Fibroblast of lung (primary cell): ENCODE measurements around the gene BRI3BP. TPM values are rescaled to one million over a fixed set of nuclear protein-coding genes. Genes with fewer than 3 reads are reported as not detected.

Source experiments
- DNase-seq, 2 donors: peaks; one replicate each; pipeline versions ENCODE4 v3.0.0 to v3.0.0-alpha.2; 2010; ENCODE audit warnings: low read depth in 2 of 2
- H2AFZ ChIP-seq: 2 replicates; pipeline ENCODE4 v1.5.1; 2012; ENCODE audit warnings: low read length, control low read depth, inconsistent platforms
- H3K27ac ChIP-seq: 2 replicates; pipeline ENCODE4 v1.5.1; 2011; ENCODE audit warnings: low read length, control low read depth; ENCODE audit not compliant: insufficient read depth
- H3K27me3 ChIP-seq: 2 replicates; pipeline ENCODE4 v1.5.1; 2011; ENCODE audit warnings: mild to moderate bottlenecking, low read length; ENCODE audit not compliant: control insufficient read depth, insufficient read depth
- H3K36me3 ChIP-seq: 2 replicates; pipeline ENCODE4 v1.5.1; 2011; ENCODE audit warnings: low read length; ENCODE audit not compliant: control insufficient read depth, insufficient read depth
- H3K4me1 ChIP-seq: 2 replicates; pipeline ENCODE4 v1.5.1; 2011; ENCODE audit warnings: low read length; ENCODE audit not compliant: control insufficient read depth, insufficient read depth; ENCODE audit errors: extremely low read depth
- H3K4me2 ChIP-seq: 2 replicates; pipeline ENCODE4 v1.5.1; 2011; ENCODE audit warnings: low read length, control low read depth; ENCODE audit not compliant: insufficient read depth; ENCODE audit errors: extremely low read depth
- H3K4me3 ChIP-seq, 4 experiments: fragments of 200-600 bp in 1 of 4; sonication (generic) in 1 of 4; replicated peaks in 1 of 4; 2 replicates each; pipeline ENCODE4 v1.5.1; 2011 to 2016; ENCODE audit warnings: low read length in 4 of 4, low read depth in 3 of 4, mild to moderate bottlenecking in 3 of 4, control low read depth in 2 of 4, inconsistent platforms in 1 of 4, mixed read lengths in 1 of 4; ENCODE audit not compliant: insufficient read depth in 1 of 4; ENCODE audit errors: control extremely low read depth in 1 of 4
- H3K79me2 ChIP-seq: 2 replicates; pipeline ENCODE4 v1.5.1; 2012; ENCODE audit warnings: mild to moderate bottlenecking, low read length, inconsistent platforms; ENCODE audit not compliant: control insufficient read depth, insufficient read depth
- H3K9ac ChIP-seq: 2 replicates; pipeline ENCODE4 v1.5.1; 2011; ENCODE audit warnings: mild to moderate bottlenecking, low read length, control low read depth; ENCODE audit not compliant: insufficient read depth
- H3K9me3 ChIP-seq: 2 replicates; pipeline ENCODE4 v1.5.1; 2012; ENCODE audit warnings: low read depth, low read length; ENCODE audit not compliant: control insufficient read depth, insufficient read depth
- H4K20me1 ChIP-seq: 2 replicates; pipeline ENCODE4 v1.5.1; 2011; ENCODE audit warnings: low read length; ENCODE audit not compliant: control insufficient read depth, insufficient read depth; ENCODE audit errors: extremely low read depth
- EZH2 ChIP-seq: IDR thresholded peaks from 2 replicates; pipeline ENCODE4 v1.5.1; 2012; ENCODE audit warnings: low read length, control low read depth, mild to moderate bottlenecking; ENCODE audit errors: missing control alignments
- polyA plus RNA-seq, 2 donors: library from polyadenylated mRNA; depleted of rRNA in 1 of 2; stranded (reverse) in 1 of 2; unstranded in 1 of 2; fragments of >200 nt; gene quantifications; 2 replicates each; pipeline ENCODE4 v1.2.1, GENCODE V29; 2011 to 2012; ENCODE audit warnings: missing spikeins in 1 of 2
- total RNA-seq: library from RNA; depleted of rRNA; stranded (reverse); fragments of >200 nt; gene quantifications from 2 replicates; pipeline ENCODE4 v1.2.1, GENCODE V29; 2014
- TF ChIP-seq, protein P1 (sequence below), 2 donors: IDR thresholded peaks in 1 of 2; conservative IDR thresholded peaks in 1 of 2; 1 replicate in 1 of 2; 2 replicates in 1 of 2; pipeline ENCODE4 v1.5.1; 2011 to 2012; ENCODE audit warnings: low read length in 2 of 2, control low read depth in 1 of 2, inconsistent platforms in 1 of 2, low read depth in 1 of 2, mild to moderate bottlenecking in 1 of 2

Gene BRI3BP
- total and polyA plus RNA-seq, 2 donors (not counting 1 experiment from before 2014, with no cell fraction given): 2.3 to 2.5 TPM

DNA sequence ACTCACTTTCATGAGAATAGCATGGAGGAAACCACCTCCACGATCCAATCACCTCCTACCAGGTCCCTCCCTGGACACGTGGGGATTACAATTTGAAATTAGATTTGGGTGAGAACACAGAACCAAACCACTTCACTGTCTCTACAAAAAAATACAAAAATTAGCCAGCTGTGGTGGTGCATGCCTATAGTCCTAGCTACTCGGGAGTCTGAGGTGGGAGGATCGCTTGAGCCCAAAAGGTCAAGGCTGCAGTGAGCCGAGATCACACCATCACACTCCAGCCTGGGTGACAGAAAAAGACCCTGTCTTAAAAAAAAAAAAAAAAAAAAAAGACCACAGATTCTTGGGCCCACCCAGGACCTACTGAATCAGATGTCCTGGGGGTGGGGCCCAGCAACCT is 28.3 kb downstream of the BRI3BP start:
- H3K9me3 ChIP-seq: no peaks in the 10 kb centered on the region
- no peaks in the 10 kb centered on the region for H3K27me3 ChIP-seq
- H3K4me1 ChIP-seq: no peaks in the 10 kb centered on the region
- no peaks in the 10 kb centered on the region for H4K20me1 ChIP-seq
- TF ChIP-seq, protein P1, sequence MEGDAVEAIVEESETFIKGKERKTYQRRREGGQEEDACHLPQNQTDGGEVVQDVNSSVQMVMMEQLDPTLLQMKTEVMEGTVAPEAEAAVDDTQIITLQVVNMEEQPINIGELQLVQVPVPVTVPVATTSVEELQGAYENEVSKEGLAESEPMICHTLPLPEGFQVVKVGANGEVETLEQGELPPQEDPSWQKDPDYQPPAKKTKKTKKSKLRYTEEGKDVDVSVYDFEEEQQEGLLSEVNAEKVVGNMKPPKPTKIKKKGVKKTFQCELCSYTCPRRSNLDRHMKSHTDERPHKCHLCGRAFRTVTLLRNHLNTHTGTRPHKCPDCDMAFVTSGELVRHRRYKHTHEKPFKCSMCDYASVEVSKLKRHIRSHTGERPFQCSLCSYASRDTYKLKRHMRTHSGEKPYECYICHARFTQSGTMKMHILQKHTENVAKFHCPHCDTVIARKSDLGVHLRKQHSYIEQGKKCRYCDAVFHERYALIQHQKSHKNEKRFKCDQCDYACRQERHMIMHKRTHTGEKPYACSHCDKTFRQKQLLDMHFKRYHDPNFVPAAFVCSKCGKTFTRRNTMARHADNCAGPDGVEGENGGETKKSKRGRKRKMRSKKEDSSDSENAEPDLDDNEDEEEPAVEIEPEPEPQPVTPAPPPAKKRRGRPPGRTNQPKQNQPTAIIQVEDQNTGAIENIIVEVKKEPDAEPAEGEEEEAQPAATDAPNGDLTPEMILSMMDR (conservative IDR thresholded peaks at IDR 0.05 in 1 of 2, IDR thresholded peaks at IDR 0.05 in 1 of 2; ENCODE audit: low read depth in 1 of 2, low read length in 2 of 2): no peak
- TF ChIP-seq EZH2: no peak
- H3K9ac ChIP-seq: no peak overlapping the region
- no peak overlapping the region for H2AFZ ChIP-seq
- no peak overlapping the region for H3K27ac ChIP-seq
- no peak overlapping the region for H3K4me3 ChIP-seq
- DNase-seq: no peak
- H3K4me2 ChIP-seq: no peak overlapping the region
- H3K79me2 ChIP-seq: no peaks in the 10 kb centered on the region
- no peaks in the 10 kb centered on the region for H3K36me3 ChIP-seq

DNA sequence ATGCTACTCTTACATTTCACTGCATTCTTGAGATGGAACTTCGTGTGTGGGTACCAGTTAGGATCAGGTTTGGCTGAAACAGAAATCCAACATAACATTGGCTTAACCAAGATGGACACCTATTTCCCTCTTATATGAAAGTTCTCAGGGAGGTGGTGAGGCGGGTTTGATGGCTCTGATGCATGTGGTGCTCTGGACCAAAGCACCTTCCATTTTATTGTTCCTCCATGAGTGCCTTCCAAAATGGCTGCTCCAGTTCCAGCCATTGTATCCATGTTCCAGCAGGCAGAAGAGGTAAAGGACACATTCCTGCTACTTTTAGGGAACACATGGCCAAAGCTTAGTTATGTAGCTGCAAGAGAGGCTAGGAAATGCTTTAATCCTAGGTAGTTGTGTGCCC is 29.6 kb downstream of the BRI3BP start:
- H3K27me3 ChIP-seq: no peaks in the 10 kb centered on the region
- TF ChIP-seq EZH2: no peak
- TF ChIP-seq, protein P1 (conservative IDR thresholded peaks at IDR 0.05 in 1 of 2, IDR thresholded peaks at IDR 0.05 in 1 of 2; ENCODE audit: low read depth in 1 of 2, low read length in 2 of 2): no peak
- H2AFZ ChIP-seq: no peak overlapping the region
- no peak overlapping the region for H3K4me3 ChIP-seq
- H3K9ac ChIP-seq: no peak overlapping the region
- H3K79me2 ChIP-seq: no peaks in the 10 kb centered on the region
- no peaks in the 10 kb centered on the region for H4K20me1 ChIP-seq
- no peaks in the 10 kb centered on the region for H3K4me1 ChIP-seq
- DNase-seq: no peak
- H3K36me3 ChIP-seq: no peaks in the 10 kb centered on the region
- H3K4me2 ChIP-seq: no peak overlapping the region
- H3K27ac ChIP-seq: no peak overlapping the region
- H3K9me3 ChIP-seq: no peaks in the 10 kb centered on the region

DNA sequence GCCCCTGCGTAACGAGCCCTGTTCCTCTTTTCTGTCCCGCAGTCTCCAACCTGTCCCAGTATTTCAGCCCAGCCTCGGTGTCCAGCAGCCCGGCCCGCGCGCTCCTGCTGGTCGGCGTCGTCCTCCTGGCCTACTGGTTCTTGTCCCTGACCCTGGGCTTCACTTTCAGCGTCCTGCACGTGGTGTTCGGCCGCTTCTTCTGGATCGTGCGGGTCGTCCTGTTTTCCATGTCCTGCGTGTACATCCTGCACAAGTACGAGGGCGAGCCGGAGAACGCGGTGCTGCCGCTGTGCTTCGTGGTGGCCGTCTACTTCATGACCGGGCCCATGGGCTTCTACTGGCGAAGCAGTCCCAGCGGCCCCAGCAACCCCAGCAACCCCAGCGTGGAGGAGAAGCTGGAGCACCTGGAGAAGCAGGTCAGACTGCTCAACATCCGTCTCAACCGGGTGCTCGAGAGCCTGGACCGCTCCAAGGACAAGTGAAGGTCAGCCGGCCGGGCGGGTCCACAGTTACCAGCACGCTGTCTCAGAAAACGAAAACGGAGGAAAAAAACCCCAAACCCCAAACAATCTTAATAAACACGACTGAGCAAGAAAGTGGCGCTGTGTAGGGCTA is 31.6 kb downstream of the BRI3BP start:
- no peaks in the 10 kb centered on the region for H3K27me3 ChIP-seq
- no peaks in the 10 kb centered on the region for H3K36me3 ChIP-seq
- H3K9me3 ChIP-seq: no peaks in the 10 kb centered on the region
- no peaks in the 10 kb centered on the region for H3K79me2 ChIP-seq
- H3K4me2 ChIP-seq: no peak overlapping the region
- H3K27ac ChIP-seq: no peak overlapping the region
- TF ChIP-seq, protein P1 (conservative IDR thresholded peaks at IDR 0.05 in 1 of 2, IDR thresholded peaks at IDR 0.05 in 1 of 2; ENCODE audit: low read depth in 1 of 2, low read length in 2 of 2): no peak
- no peak for TF ChIP-seq EZH2
- DNase-seq: no peak
- no peaks in the 10 kb centered on the region for H3K4me1 ChIP-seq
- no peak overlapping the region for H2AFZ ChIP-seq
- no peak overlapping the region for H3K9ac ChIP-seq
- no peaks in the 10 kb centered on the region for H4K20me1 ChIP-seq
- no peak overlapping the region for H3K4me3 ChIP-seq
